WTC11 (cell line): ENCODE measurements around the gene TCP11. TPM values are rescaled to one million over a fixed set of nuclear protein-coding genes. Genes with fewer than 3 reads are reported as not detected.

Experiments used
- ATAC-seq: fragments of 200-7000 bp; cut with Tn5 transposase; 2 replicates; pipeline ENCODE4 v1.10.0; 2021; ENCODE audit warnings: mild to moderate bottlenecking, moderate library complexity
- CTCF ChIA-PET: fragments of 300-600 bp; sonication (Branson Sonifier 250); formaldehyde crosslinking; loops from one replicate; lab custom pipeline; 2021; ENCODE audit warnings: antibody characterized with exemption; lab: Charles Lee
- POLR2A ChIA-PET: fragments of 350-600 bp; sonication (Branson Sonifier 250); formaldehyde crosslinking; loops from one replicate; lab custom pipeline; 2021; ENCODE audit warnings: antibody characterized with exemption; lab: Charles Lee
- DNase-seq: peaks from one replicate; pipeline ENCODE4 v3.0.0; 2021; ENCODE audit warnings: low spot score
- H3K27ac Mint-ChIP-seq: 2 replicates; pipeline ENCODE4 v1.8.0; 2021; ENCODE audit warnings: mixed read lengths
- H3K27me3 Mint-ChIP-seq: 2 replicates; pipeline ENCODE4 v1.8.0; 2021; ENCODE audit warnings: low read depth, mild to moderate bottlenecking, moderate library complexity, mixed read lengths
- H3K36me3 Mint-ChIP-seq: 2 replicates; pipeline ENCODE4 v1.8.0; 2021; ENCODE audit warnings: mixed read lengths
- H3K4me1 Mint-ChIP-seq: 2 replicates; pipeline ENCODE4 v1.8.0; 2022; ENCODE audit warnings: mixed read lengths
- H3K4me3 Mint-ChIP-seq: 2 replicates; pipeline ENCODE4 v1.8.0; 2021; ENCODE audit warnings: mild to moderate bottlenecking, moderate library complexity, mixed read lengths
- H3K9me3 Mint-ChIP-seq: 2 replicates; pipeline ENCODE4 v1.8.0; 2021; ENCODE audit warnings: mixed read lengths
- ATF1 ChIP-seq: sonication (generic); formaldehyde crosslinking; IDR thresholded peaks from 2 replicates; pipeline ENCODE4 v1.8.1; 2023; ENCODE audit warnings: mild to moderate bottlenecking, moderate library complexity, missing genetic modification reagents
- CREB1 ChIP-seq: sonication (generic); formaldehyde crosslinking; IDR thresholded peaks from 2 replicates; pipeline ENCODE4 v1.8.0; 2023; ENCODE audit warnings: mild to moderate bottlenecking, missing genetic modification reagents
- CREM ChIP-seq: sonication (generic); formaldehyde crosslinking; IDR thresholded peaks from 2 replicates; pipeline ENCODE4 v1.8.1; 2022; ENCODE audit warnings: mild to moderate bottlenecking, missing genetic modification reagents, moderate library complexity
- EMX1 ChIP-seq: fragments of 250-450 bp; sonication (Bioruptor Pico); IDR thresholded peaks from 2 replicates; pipeline ENCODE4 v1.8.0; 2021; ENCODE audit warnings: mild to moderate bottlenecking
- ESRRA ChIP-seq: sonication (generic); formaldehyde crosslinking; IDR thresholded peaks from 2 replicates; pipeline ENCODE4 v1.8.1; 2022; ENCODE audit warnings: mild to moderate bottlenecking, missing genetic modification reagents, borderline replicate concordance
- ETV6 ChIP-seq: sonication (generic); formaldehyde crosslinking; IDR thresholded peaks from 2 replicates; pipeline ENCODE4 v1.8.1; 2022; ENCODE audit warnings: mild to moderate bottlenecking, missing genetic modification reagents
- FOXP1 ChIP-seq: sonication (generic); formaldehyde crosslinking; IDR thresholded peaks from 2 replicates; pipeline ENCODE4 v1.8.0; 2022; ENCODE audit warnings: missing genetic modification reagents, mild to moderate bottlenecking, moderate library complexity, borderline replicate concordance
- GABPB1 ChIP-seq: sonication (generic); formaldehyde crosslinking; IDR thresholded peaks from 2 replicates; pipeline ENCODE4 v1.8.1; 2023; ENCODE audit warnings: mild to moderate bottlenecking, missing genetic modification reagents
- GTF2I ChIP-seq: fragments of 250-450 bp; sonication (Bioruptor Pico); conservative IDR thresholded peaks from 2 replicates; pipeline ENCODE4 v1.4.0; 2021; ENCODE audit warnings: mild to moderate bottlenecking
- HMGA2 ChIP-seq: fragments of 250-450 bp; sonication (Bioruptor Pico); IDR thresholded peaks from 2 replicates; pipeline ENCODE4 v1.4.0; 2021; ENCODE audit warnings: mild to moderate bottlenecking, moderate library complexity
- MXD4 ChIP-seq: fragments of 250-450 bp; sonication (Bioruptor Pico); IDR thresholded peaks from 2 replicates; pipeline ENCODE4 v1.8.0; 2021; ENCODE audit warnings: mild to moderate bottlenecking, moderate library complexity, borderline replicate concordance
- NFATC4 ChIP-seq: fragments of 250-450 bp; sonication (Bioruptor Pico); IDR thresholded peaks from 2 replicates; pipeline ENCODE4 v1.9.0; 2021; ENCODE audit warnings: mild to moderate bottlenecking
- NFE2L1 ChIP-seq: sonication (generic); formaldehyde crosslinking; IDR thresholded peaks from 2 replicates; pipeline ENCODE4 v1.8.1; 2023; ENCODE audit warnings: missing genetic modification reagents
- NFYB ChIP-seq: sonication (generic); formaldehyde crosslinking; conservative IDR thresholded peaks from 2 replicates; pipeline ENCODE4 v1.8.0; 2022; ENCODE audit warnings: low read depth, missing genetic modification reagents
- PRRX2 ChIP-seq: fragments of 250-450 bp; sonication (Bioruptor Pico); IDR thresholded peaks from 2 replicates; pipeline ENCODE4 v1.8.0; 2021; ENCODE audit warnings: mild to moderate bottlenecking
- SP1 ChIP-seq: sonication (generic); formaldehyde crosslinking; conservative IDR thresholded peaks from 2 replicates; pipeline ENCODE4 v1.8.1; 2022; ENCODE audit warnings: missing genetic modification reagents
- ZNF138 ChIP-seq: sonication (generic); formaldehyde crosslinking; conservative IDR thresholded peaks from 2 replicates; pipeline ENCODE4 v1.8.1; 2022; ENCODE audit warnings: mild to moderate bottlenecking, moderate library complexity, missing genetic modification reagents
- ZNF219 ChIP-seq: sonication (generic); formaldehyde crosslinking; IDR thresholded peaks from 2 replicates; pipeline ENCODE4 v1.8.0; 2023; ENCODE audit warnings: missing genetic modification reagents, mild to moderate bottlenecking, borderline replicate concordance
- total RNA-seq: library from RNA; stranded (reverse); gene quantifications from 3 replicates; pipeline ENCODE4 v1.2.3, GENCODE V29; 2021
- TF ChIP-seq, protein P1 (sequence below): sonication (generic); formaldehyde crosslinking; IDR thresholded peaks from 2 replicates; pipeline ENCODE4 v1.8.0; 2023; ENCODE audit warnings: missing genetic modification reagents
- TF ChIP-seq, protein P2 (sequence below): sonication (generic); formaldehyde crosslinking; IDR thresholded peaks from 2 replicates; pipeline ENCODE4 v1.8.0; 2022; ENCODE audit warnings: mild to moderate bottlenecking, missing genetic modification reagents
- TF ChIP-seq, protein P3 (sequence below): fragments of 250-450 bp; sonication (Bioruptor Pico); IDR thresholded peaks from 2 replicates; pipeline ENCODE4 v1.9.0; 2021; ENCODE audit warnings: mild to moderate bottlenecking, borderline replicate concordance
- TF ChIP-seq, protein P4 (sequence below): sonication (generic); formaldehyde crosslinking; IDR thresholded peaks from 2 replicates; pipeline ENCODE4 v1.8.1; 2022; ENCODE audit warnings: low read depth, mild to moderate bottlenecking, moderate library complexity, missing genetic modification reagents, borderline replicate concordance
- TF ChIP-seq, protein P5 (sequence below): sonication (generic); formaldehyde crosslinking; conservative IDR thresholded peaks from 2 replicates; pipeline ENCODE4 v1.8.1; 2022; ENCODE audit warnings: mild to moderate bottlenecking, missing genetic modification reagents
- TF ChIP-seq, protein P6 (sequence below): fragments of 250-450 bp; sonication (Bioruptor Pico); IDR thresholded peaks from 2 replicates; pipeline ENCODE4 v1.9.0; 2021; ENCODE audit warnings: mild to moderate bottlenecking
- TF ChIP-seq, protein P7 (sequence below): sonication (generic); formaldehyde crosslinking; IDR thresholded peaks from 2 replicates; pipeline ENCODE4 v1.8.0; 2022; ENCODE audit warnings: mild to moderate bottlenecking, missing genetic modification reagents
- TF ChIP-seq, protein P8 (sequence below): fragments of 250-450 bp; sonication (Bioruptor Pico); IDR thresholded peaks from 2 replicates; pipeline ENCODE4 v1.9.0; 2021; ENCODE audit warnings: moderate library complexity, mild to moderate bottlenecking, inconsistent platforms, borderline replicate concordance

The TCP11 gene
- total RNA-seq, 1 experiment from 2014 or later: not detected

DNA sequence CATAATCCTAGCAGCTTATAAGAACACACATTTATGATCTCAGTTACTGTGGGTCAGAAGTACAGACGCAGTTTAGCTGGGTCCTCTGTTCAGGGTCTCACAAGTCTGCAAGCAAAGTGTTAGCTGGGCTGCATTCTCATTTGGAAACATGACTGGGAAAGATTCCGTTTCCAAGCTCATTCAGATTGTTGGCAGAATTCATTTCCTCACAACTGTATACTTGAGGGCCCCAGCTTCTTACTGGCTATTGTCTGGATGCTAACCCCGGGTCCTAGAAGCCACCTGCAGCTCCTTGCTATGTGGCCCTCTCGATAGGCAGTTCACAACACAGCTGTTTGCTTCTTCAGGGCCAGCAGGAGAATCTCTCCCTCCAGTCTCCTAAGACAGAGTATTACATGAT lies 13.1 kb downstream of the TCP11 start:
- CTCF ChIA-PET: interaction anchor here (1.1 to 3.3 kb wide), 4 partner anchors 12 to 337 kb away, joined by 3 to 18 read pairs (median 8); partner anchors contain the start of gene BLTP3A
- TF ChIP-seq, protein P1, sequence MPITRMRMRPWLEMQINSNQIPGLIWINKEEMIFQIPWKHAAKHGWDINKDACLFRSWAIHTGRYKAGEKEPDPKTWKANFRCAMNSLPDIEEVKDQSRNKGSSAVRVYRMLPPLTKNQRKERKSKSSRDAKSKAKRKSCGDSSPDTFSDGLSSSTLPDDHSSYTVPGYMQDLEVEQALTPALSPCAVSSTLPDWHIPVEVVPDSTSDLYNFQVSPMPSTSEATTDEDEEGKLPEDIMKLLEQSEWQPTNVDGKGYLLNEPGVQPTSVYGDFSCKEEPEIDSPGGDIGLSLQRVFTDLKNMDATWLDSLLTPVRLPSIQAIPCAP (CRISPR knock-in tag): no peak
- TF ChIP-seq FOXP1 (CRISPR knock-in tag): no peak
- TF ChIP-seq, protein P2, sequence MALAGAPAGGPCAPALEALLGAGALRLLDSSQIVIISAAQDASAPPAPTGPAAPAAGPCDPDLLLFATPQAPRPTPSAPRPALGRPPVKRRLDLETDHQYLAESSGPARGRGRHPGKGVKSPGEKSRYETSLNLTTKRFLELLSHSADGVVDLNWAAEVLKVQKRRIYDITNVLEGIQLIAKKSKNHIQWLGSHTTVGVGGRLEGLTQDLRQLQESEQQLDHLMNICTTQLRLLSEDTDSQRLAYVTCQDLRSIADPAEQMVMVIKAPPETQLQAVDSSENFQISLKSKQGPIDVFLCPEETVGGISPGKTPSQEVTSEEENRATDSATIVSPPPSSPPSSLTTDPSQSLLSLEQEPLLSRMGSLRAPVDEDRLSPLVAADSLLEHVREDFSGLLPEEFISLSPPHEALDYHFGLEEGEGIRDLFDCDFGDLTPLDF (CRISPR knock-in tag): no peak
- TF ChIP-seq GABPB1 (CRISPR knock-in tag): no peak
- TF ChIP-seq, protein P3, sequence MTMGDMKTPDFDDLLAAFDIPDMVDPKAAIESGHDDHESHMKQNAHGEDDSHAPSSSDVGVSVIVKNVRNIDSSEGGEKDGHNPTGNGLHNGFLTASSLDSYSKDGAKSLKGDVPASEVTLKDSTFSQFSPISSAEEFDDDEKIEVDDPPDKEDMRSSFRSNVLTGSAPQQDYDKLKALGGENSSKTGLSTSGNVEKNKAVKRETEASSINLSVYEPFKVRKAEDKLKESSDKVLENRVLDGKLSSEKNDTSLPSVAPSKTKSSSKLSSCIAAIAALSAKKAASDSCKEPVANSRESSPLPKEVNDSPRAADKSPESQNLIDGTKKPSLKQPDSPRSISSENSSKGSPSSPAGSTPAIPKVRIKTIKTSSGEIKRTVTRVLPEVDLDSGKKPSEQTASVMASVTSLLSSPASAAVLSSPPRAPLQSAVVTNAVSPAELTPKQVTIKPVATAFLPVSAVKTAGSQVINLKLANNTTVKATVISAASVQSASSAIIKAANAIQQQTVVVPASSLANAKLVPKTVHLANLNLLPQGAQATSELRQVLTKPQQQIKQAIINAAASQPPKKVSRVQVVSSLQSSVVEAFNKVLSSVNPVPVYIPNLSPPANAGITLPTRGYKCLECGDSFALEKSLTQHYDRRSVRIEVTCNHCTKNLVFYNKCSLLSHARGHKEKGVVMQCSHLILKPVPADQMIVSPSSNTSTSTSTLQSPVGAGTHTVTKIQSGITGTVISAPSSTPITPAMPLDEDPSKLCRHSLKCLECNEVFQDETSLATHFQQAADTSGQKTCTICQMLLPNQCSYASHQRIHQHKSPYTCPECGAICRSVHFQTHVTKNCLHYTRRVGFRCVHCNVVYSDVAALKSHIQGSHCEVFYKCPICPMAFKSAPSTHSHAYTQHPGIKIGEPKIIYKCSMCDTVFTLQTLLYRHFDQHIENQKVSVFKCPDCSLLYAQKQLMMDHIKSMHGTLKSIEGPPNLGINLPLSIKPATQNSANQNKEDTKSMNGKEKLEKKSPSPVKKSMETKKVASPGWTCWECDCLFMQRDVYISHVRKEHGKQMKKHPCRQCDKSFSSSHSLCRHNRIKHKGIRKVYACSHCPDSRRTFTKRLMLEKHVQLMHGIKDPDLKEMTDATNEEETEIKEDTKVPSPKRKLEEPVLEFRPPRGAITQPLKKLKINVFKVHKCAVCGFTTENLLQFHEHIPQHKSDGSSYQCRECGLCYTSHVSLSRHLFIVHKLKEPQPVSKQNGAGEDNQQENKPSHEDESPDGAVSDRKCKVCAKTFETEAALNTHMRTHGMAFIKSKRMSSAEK (CRISPR knock-in tag): no peak
- TF ChIP-seq PRRX2 (CRISPR knock-in tag): no peak
- TF ChIP-seq CREB1 (CRISPR knock-in tag): no peak
- TF ChIP-seq GTF2I (CRISPR knock-in tag): no peak
- TF ChIP-seq MXD4: no peak
- TF ChIP-seq SP1 (CRISPR knock-in tag): no peak
- TF ChIP-seq ZNF138: no peak
- TF ChIP-seq, protein P4, sequence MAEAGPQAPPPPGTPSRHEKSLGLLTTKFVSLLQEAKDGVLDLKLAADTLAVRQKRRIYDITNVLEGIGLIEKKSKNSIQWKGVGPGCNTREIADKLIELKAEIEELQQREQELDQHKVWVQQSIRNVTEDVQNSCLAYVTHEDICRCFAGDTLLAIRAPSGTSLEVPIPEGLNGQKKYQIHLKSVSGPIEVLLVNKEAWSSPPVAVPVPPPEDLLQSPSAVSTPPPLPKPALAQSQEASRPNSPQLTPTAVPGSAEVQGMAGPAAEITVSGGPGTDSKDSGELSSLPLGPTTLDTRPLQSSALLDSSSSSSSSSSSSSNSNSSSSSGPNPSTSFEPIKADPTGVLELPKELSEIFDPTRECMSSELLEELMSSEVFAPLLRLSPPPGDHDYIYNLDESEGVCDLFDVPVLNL (CRISPR knock-in tag): no peak
- DNase-seq: no peak

DNA sequence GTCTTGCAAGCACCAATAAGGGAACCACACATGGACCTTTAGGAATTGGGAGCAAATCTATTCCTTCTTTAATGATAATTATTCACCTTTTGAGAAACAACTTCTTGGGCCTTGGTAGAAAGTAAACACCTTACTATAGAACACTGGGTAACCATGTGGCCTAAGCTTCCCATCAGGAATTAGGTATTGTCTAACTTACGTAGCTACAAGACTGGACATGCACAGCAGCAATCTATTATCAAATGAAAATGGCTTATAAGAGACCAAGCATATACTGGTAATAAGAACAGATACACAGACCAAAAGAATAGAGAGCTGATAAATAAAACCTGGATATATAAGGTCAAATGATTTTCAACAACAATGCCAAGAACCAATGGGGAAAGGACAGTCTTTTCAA lies 16.8 kb downstream of the TCP11 start:
- peaks cover 10% of the 10 kb centered on the region; the same call in 1 of the 2 replicates for H3K9me3 Mint-ChIP-seq
- ATAC-seq (no peak), DNase-seq (no peak)
- H3K4me1 Mint-ChIP-seq: no peaks in the 10 kb centered on the region
- H3K36me3 Mint-ChIP-seq: no peaks in the 10 kb centered on the region
- no peak overlapping the region for H3K27ac Mint-ChIP-seq
- no peaks in the 10 kb centered on the region; the same call in 1 of the 2 replicates for H3K27me3 Mint-ChIP-seq
- ChIA-PET POLR2A (no interaction called here), CTCF (no interaction called here)
- H3K4me3 Mint-ChIP-seq: no peak overlapping the region
- TF ChIP-seq NFE2L1 (CRISPR knock-in tag) (no peak), ZNF219 (CRISPR knock-in tag) (no peak), NFATC4 (CRISPR knock-in tag) (no peak), GABPB1 (CRISPR knock-in tag) (no peak), ETV6 (no peak), ZNF138 (no peak), EMX1 (CRISPR knock-in tag) (no peak), HMGA2 (CRISPR knock-in tag) (no peak), CREM (CRISPR knock-in tag) (no peak), ATF1 (CRISPR knock-in tag) (no peak), SP1 (CRISPR knock-in tag) (no peak), NFYB (no peak), ESRRA (CRISPR knock-in tag) (no peak)
- TF ChIP-seq, protein P5, sequence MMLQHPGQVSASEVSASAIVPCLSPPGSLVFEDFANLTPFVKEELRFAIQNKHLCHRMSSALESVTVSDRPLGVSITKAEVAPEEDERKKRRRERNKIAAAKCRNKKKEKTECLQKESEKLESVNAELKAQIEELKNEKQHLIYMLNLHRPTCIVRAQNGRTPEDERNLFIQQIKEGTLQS: no peak
- TF ChIP-seq, protein P6, sequence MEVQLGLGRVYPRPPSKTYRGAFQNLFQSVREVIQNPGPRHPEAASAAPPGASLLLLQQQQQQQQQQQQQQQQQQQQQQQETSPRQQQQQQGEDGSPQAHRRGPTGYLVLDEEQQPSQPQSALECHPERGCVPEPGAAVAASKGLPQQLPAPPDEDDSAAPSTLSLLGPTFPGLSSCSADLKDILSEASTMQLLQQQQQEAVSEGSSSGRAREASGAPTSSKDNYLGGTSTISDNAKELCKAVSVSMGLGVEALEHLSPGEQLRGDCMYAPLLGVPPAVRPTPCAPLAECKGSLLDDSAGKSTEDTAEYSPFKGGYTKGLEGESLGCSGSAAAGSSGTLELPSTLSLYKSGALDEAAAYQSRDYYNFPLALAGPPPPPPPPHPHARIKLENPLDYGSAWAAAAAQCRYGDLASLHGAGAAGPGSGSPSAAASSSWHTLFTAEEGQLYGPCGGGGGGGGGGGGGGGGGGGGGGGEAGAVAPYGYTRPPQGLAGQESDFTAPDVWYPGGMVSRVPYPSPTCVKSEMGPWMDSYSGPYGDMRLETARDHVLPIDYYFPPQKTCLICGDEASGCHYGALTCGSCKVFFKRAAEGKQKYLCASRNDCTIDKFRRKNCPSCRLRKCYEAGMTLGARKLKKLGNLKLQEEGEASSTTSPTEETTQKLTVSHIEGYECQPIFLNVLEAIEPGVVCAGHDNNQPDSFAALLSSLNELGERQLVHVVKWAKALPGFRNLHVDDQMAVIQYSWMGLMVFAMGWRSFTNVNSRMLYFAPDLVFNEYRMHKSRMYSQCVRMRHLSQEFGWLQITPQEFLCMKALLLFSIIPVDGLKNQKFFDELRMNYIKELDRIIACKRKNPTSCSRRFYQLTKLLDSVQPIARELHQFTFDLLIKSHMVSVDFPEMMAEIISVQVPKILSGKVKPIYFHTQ (CRISPR knock-in tag): no peak
- TF ChIP-seq, protein P7, sequence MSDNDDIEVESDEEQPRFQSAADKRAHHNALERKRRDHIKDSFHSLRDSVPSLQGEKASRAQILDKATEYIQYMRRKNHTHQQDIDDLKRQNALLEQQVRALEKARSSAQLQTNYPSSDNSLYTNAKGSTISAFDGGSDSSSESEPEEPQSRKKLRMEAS: no peak
- TF ChIP-seq, protein P8, sequence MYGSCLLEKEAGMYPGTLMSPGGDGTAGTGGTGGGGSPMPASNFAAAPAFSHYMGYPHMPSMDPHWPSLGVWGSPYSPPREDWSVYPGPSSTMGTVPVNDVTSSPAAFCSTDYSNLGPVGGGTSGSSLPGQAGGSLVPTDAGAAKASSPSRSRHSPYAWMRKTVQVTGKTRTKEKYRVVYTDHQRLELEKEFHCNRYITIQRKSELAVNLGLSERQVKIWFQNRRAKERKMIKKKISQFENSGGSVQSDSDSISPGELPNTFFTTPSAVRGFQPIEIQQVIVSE (CRISPR knock-in tag): no peak

More for the DNA sequence above, 13.1 kb downstream of the TCP11 start:
- Mint-ChIP-seq H3K4me3 (no peak overlapping the region), H3K4me1 (no peaks in the 10 kb centered on the region), H3K9me3 (peaks cover 1% of the 10 kb centered on the region; the same call in 1 of the 2 replicates), H3K36me3 (no peaks in the 10 kb centered on the region), H3K27ac (no peak overlapping the region), H3K27me3 (no peaks in the 10 kb centered on the region; the same call in 1 of the 2 replicates)
- ATAC-seq: no peak
- POLR2A ChIA-PET: no interaction called here
